Activated CD4-positive, alpha-beta memory T cell treated with anti-CD3 and anti-CD28 coated beads for 36 hours (primary cell): ENCODE data around the gene TPST2. TPM values are rescaled to one million over a fixed set of nuclear protein-coding genes. Genes with fewer than 3 reads are reported as not detected.

Experiments used
- CTCF ChIA-PET: fragments of 350-600 bp; sonication (Branson Sonifier 250); formaldehyde crosslinking; loops from one replicate; lab custom pipeline; 2021; ENCODE audit warnings: antibody characterized with exemption, inconsistent platforms; lab: Charles Lee
- POLR2A ChIA-PET: fragments of 350-600 bp; sonication (Branson Sonifier 250); formaldehyde crosslinking; loops from one replicate; lab custom pipeline; 2021; ENCODE audit warnings: antibody characterized with exemption; lab: Charles Lee
- DNase-seq: peaks from one replicate; pipeline ENCODE4 v3.0.0-alpha.2; 2020
- H3K27ac Mint-ChIP-seq: one replicate; pipeline ENCODE4 v1.8.0; 2021; ENCODE audit warnings: mixed read lengths
- H3K27me3 Mint-ChIP-seq: one replicate; pipeline ENCODE4 v1.8.0; 2021; ENCODE audit warnings: mixed read lengths
- H3K36me3 Mint-ChIP-seq: one replicate; pipeline ENCODE4 v1.8.0; 2021; ENCODE audit warnings: mixed read lengths
- H3K4me1 Mint-ChIP-seq: one replicate; pipeline ENCODE4 v1.8.0; 2021; ENCODE audit warnings: low read depth, mixed read lengths
- H3K4me3 Mint-ChIP-seq: one replicate; pipeline ENCODE4 v1.8.0; 2021; ENCODE audit warnings: mild to moderate bottlenecking, mixed read lengths
- H3K9me3 Mint-ChIP-seq: one replicate; pipeline ENCODE4 v1.8.0; 2021; ENCODE audit warnings: mixed read lengths
- intact Hi-C: fragments of 100-400 bp; cut with micrococcal nuclease; formaldehyde crosslinking; loops from one replicate; pipeline ENCODE4 v1.15.1; 2023
- total RNA-seq, 2 experiments: library from RNA; stranded (reverse); gene quantifications; one replicate each; pipeline ENCODE4 v1.2.3, GENCODE V29; 2021

TPST2 gene
- total RNA-seq, 2 experiments from 2014 or later: 27.9 to 31.2 TPM

DNA sequence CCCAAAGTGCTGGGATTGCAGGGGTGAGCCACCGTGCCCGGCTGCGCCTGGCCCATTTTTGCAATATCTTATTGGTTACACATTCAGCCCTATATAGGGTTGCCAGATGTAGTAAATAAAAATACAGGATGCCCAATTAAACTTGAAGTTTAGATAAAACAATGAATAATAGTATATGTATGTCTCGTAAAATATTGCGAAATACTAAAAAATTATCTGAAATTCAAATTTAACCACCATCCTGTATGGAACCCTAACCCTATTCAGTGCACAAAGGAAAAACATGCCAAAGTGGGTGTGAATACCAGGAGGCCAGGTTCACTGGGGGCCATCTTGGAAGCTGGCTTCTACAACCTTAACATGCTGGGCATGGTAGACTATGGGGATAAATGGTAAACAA, 72.5 kb downstream of the TPST2 start:
- Mint-ChIP-seq H3K27ac (no peak overlapping the region), H3K4me3 (no peak overlapping the region), H3K4me1 (peaks cover 18% of the 10 kb centered on the region), H3K27me3 (no peaks in the 10 kb centered on the region), H3K9me3 (no peaks in the 10 kb centered on the region), H3K36me3 (no peaks in the 10 kb centered on the region)
- ChIA-PET CTCF (interaction anchor here (0.8 kb wide), 1 partner anchor 14 kb away, joined by 3 read pairs; no protein-coding TSS in a partner anchor), POLR2A (no interaction called here)
- intact Hi-C loops: no loop called here
- no peak for DNase-seq

DNA sequence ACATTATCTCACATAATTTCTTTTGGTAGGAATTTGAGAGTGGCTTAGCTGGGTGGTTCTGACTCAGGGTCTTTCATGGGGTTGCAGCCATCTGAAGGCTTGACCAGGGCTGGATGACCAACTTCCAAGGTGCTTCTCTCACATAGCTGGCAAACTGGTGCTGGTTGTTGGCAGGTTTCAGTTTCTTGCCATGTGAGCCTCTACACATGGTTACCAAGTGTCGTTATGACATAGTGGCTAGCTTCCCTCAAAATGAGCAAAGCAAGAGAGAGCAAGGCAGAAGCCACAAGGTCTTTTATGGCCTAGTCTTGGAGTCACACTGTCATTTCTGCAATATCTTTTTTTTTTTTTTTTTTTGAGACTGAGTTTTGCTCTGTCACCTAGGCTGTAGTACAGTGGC, 73.4 kb downstream of the TPST2 start:
- POLR2A ChIA-PET: interaction anchor here (0.6 kb wide), 1 partner anchor 108 kb away, joined by 3 read pairs; no protein-coding TSS in a partner anchor
- intact Hi-C loops: no loop called here

DNA sequence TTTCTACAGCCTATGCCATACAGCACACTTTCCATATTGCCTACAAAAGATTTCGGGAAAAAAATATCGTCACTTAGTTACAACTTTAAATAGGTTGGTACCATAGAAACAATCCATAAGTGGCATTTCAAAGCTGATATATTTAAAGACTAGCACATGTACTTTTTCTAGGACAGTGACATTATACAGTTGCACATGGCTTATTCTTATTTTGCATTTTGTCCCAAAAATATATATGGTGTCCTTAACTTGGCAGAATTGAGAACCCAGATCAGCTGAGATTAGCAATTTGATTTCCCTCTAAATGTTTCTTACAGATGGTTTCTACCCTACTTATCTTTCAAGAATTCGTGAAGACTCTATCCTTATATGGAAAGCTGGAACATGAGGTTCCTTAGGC, 74.0 kb downstream of the TPST2 start:
- POLR2A ChIA-PET: interaction anchor here (0.6 kb wide), 1 partner anchor 109 kb away, joined by 3 read pairs; no protein-coding TSS in a partner anchor
- CTCF ChIA-PET: interaction anchor here (0.5 to 1.3 kb wide), 2 partner anchors 54 to 121 kb away, joined by 3 read pairs; no protein-coding TSS in a partner anchor
- H3K9me3 Mint-ChIP-seq: no peaks in the 10 kb centered on the region
- DNase-seq: no peak
- H3K27ac Mint-ChIP-seq: no peak overlapping the region
- intact Hi-C loops: no loop called here
- H3K4me3 Mint-ChIP-seq: no peak overlapping the region
- peaks cover 31% of the 10 kb centered on the region for H3K4me1 Mint-ChIP-seq
- no peaks in the 10 kb centered on the region for H3K27me3 Mint-ChIP-seq
- H3K36me3 Mint-ChIP-seq: no peaks in the 10 kb centered on the region

More for the DNA sequence above, 73.4 kb downstream of the TPST2 start:
- CTCF ChIA-PET: interaction anchor here (0.5 kb wide), 1 partner anchor 121 kb away, joined by 3 read pairs; no protein-coding TSS in a partner anchor
- H3K4me1 Mint-ChIP-seq: peaks cover 25% of the 10 kb centered on the region
- no peaks in the 10 kb centered on the region for H3K27me3 Mint-ChIP-seq
- H3K9me3 Mint-ChIP-seq: no peaks in the 10 kb centered on the region
- no peaks in the 10 kb centered on the region for H3K36me3 Mint-ChIP-seq
- H3K4me3 Mint-ChIP-seq: no peak overlapping the region
- H3K27ac Mint-ChIP-seq: no peak overlapping the region
- no peak for DNase-seq

DNA sequence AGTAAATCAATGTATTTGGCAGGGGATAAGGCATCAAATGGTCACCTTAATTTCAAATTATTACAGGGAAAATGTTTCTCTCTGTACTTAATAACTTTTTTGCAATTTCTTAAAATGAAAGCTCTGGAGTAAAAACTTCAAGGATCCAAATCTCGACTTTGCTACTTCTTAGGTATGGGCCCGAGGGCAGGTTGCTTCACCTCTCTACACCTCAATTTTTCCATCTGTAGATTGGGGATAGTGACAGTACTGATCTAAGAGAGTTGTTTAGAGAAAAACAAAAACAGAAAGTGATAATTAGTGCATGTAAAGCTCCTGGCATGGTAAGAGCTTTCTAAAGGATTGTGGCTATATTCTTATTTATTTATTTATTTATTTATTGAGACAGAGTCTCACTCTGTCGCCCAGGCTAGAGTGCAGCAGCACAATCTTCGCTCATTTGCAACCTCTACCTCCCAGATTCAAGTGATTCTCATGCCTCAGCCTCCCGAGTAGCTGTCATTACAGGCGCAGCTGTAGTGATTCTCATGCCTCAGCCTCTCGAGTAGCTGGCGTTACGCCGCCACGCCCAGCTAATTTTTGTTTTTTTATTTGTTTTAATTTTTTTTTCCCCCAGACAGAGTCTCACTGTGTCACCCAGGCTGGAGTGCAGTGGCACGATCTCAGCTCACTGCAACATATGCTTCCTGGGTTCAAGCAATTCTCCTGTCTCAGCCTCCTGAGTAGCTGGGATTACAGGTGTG, 75.3 kb downstream of the TPST2 start:
- H3K27me3 Mint-ChIP-seq: no peaks in the 10 kb centered on the region
- intact Hi-C loops: no loop called here
- H3K9me3 Mint-ChIP-seq: no peaks in the 10 kb centered on the region
- H3K4me1 Mint-ChIP-seq: peaks cover 37% of the 10 kb centered on the region
- H3K36me3 Mint-ChIP-seq: peaks cover 4% of the 10 kb centered on the region
- no peak overlapping the region for H3K27ac Mint-ChIP-seq
- no peak for DNase-seq
- H3K4me3 Mint-ChIP-seq: no peak overlapping the region
- POLR2A ChIA-PET: no interaction called here
- CTCF ChIA-PET: interaction anchor here (1.3 to 1.4 kb wide), 2 partner anchors 12 to 53 kb away, joined by 3 to 5 read pairs; no protein-coding TSS in a partner anchor

GRCh38 chr22:26513838-26514237, 76.1 kb downstream of the TPST2 start:
- intact Hi-C loops: no loop called here
- no peak for DNase-seq
- H3K4me1 Mint-ChIP-seq: peaks cover 37% of the 10 kb centered on the region
- H3K36me3 Mint-ChIP-seq: peaks cover 10% of the 10 kb centered on the region
- no peaks in the 10 kb centered on the region for H3K27me3 Mint-ChIP-seq
- H3K4me3 Mint-ChIP-seq: peak overlapping the region; percentile 98
- H3K9me3 Mint-ChIP-seq: no peaks in the 10 kb centered on the region
- POLR2A ChIA-PET: no interaction called here
- H3K27ac Mint-ChIP-seq: no peak overlapping the region
- CTCF ChIA-PET: interaction anchor here (1.2 to 1.5 kb wide), 3 partner anchors 11 to 35 kb away, joined by 3 to 5 read pairs (median 5); partner anchors contain the start of genes HPS4 and SRRD

GRCh38 chr22:26512149-26512793, 77.7 kb downstream of the TPST2 start, which contains the start of gene TFIP11:
TSS of gene TFIP11 (minus strand) at chr22:26512473. CDS start at chr22:26510272, 2,201 bp downstream.
- intact Hi-C loops: loop anchor here (1.0 kb wide), 2 partner anchors 29 to 81 kb away; partner anchors contain the start of genes HPS4 and SRRD
- Mint-ChIP-seq H3K27ac (peak within 1 kb of the TSS; percentile 88), H3K9me3 (no peaks in the 10 kb centered on the region), H3K4me3 (peak within 1 kb of the TSS; percentile 98), H3K4me1 (peaks cover 37% of the 10 kb centered on the region), H3K27me3 (no peaks in the 10 kb centered on the region), H3K36me3 (peaks cover 10% of the 10 kb centered on the region)
- DNase-seq: peak; percentile 95
- POLR2A ChIA-PET: interaction anchor here (0.6 to 1.1 kb wide), 3 partner anchors 21 to 135 kb away, joined by 3 to 4 read pairs (median 4); partner anchors contain the start of genes HPS4 and SRRD
- CTCF ChIA-PET: interaction anchor here (0.7 to 2.0 kb wide), 10 partner anchors 9 to 167 kb away, joined by 3 to 10 read pairs (median 4); partner anchors contain the start of genes HPS4 and SRRD

DNA sequence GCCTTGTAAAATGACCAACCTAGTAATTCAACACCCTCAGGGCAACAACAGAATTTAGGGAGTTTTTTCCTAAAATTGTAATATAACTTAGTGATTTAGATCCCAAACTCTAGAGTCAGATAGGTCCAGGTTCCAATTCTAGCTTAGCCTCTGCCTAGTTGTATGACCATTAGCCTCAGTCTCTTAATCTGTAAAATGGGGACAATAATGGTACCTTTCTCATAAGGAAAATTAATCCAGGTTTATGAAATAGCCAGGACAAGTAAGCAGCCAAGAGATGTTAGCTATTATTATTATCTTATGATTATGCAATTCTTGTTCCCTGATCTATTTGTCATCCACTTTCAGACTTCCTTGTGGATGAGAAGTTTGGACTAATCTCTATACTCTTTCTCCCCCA, 81.8 kb downstream of the TPST2 start:
- H3K4me3 Mint-ChIP-seq: no peak overlapping the region
- ChIA-PET CTCF (no interaction called here), POLR2A (no interaction called here)
- H3K9me3 Mint-ChIP-seq: no peaks in the 10 kb centered on the region
- peaks cover 37% of the 10 kb centered on the region for H3K4me1 Mint-ChIP-seq
- no peaks in the 10 kb centered on the region for H3K27me3 Mint-ChIP-seq
- intact Hi-C loops: no loop called here
- no peak overlapping the region for H3K27ac Mint-ChIP-seq
- peaks cover 37% of the 10 kb centered on the region for H3K36me3 Mint-ChIP-seq
- no peak for DNase-seq

DNA sequence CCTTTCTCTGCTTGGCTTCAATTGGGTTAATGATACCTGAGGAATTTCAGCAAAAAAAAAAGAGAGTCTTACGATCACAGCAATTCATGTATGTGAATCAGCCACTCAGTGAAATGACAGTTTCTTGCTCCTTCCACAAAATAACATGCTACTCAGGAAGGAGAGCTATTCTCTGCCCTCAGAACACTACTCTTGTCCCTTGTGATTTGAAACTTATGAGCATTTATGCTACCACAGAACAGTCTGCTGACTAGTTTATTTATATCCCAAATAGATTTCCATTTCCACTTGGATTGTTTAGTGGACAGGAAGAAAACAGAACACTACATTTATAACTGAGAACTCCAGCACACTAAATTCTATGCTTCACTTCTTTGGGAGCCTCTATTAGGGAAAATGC, 86.2 kb downstream of the TPST2 start:
- peaks cover 55% of the 10 kb centered on the region for H3K36me3 Mint-ChIP-seq
- H3K4me3 Mint-ChIP-seq: no peak overlapping the region
- intact Hi-C loops: loop anchor here (5.0 kb wide), 2 partner anchors 89 to 169 kb away; partner anchors contain the start of gene TPST2
- peak overlapping the region; percentile 87 for H3K27ac Mint-ChIP-seq
- peaks cover 20% of the 10 kb centered on the region for H3K4me1 Mint-ChIP-seq
- DNase-seq: no peak
- H3K9me3 Mint-ChIP-seq: no peaks in the 10 kb centered on the region
- no peaks in the 10 kb centered on the region for H3K27me3 Mint-ChIP-seq
- POLR2A ChIA-PET: interaction anchor here (0.8 to 1.2 kb wide), 3 partner anchors 20 to 169 kb away, joined by 3 to 5 read pairs (median 3); partner anchors contain the start of genes HPS4 and SRRD
- CTCF ChIA-PET: interaction anchor here (0.7 to 6.3 kb wide), 15 partner anchors 9 to 167 kb away, joined by 3 to 46 read pairs (median 5); partner anchors contain the start of genes HPS4, SRRD and TFIP11

- POLR2A ChIA-PET: interaction anchor here (1.0 to 1.2 kb wide), 2 partner anchors 20 to 169 kb away, joined by 3 to 5 read pairs; partner anchors contain the start of genes HPS4 and SRRD
- peak; percentile 75 for DNase-seq
- CTCF ChIA-PET: interaction anchor here (0.7 to 6.3 kb wide), 23 partner anchors 8 to 170 kb away, joined by 3 to 46 read pairs (median 4); partner anchors contain the start of genes HPS4, SRRD and TFIP11
- Mint-ChIP-seq H3K27me3 (no peaks in the 10 kb centered on the region), H3K9me3 (no peaks in the 10 kb centered on the region), H3K27ac (peak overlapping the region; percentile 87), H3K4me3 (no peak overlapping the region), H3K4me1 (peaks cover 20% of the 10 kb centered on the region), H3K36me3 (peaks cover 58% of the 10 kb centered on the region)
- intact Hi-C loops: loop anchor here (5.0 kb wide), 2 partner anchors 89 to 169 kb away; partner anchors contain the start of gene TPST2
These were observed 87.0 kb downstream of the TPST2 start for GRCh38 chr22:26502688-26503561.

GRCh38 chr22:26501996-26502395, 87.9 kb downstream of the TPST2 start:
- no peak for DNase-seq
- Mint-ChIP-seq H3K36me3 (peaks cover 59% of the 10 kb centered on the region), H3K4me3 (no peak overlapping the region), H3K9me3 (no peaks in the 10 kb centered on the region), H3K27ac (peak overlapping the region; percentile 21), H3K27me3 (no peaks in the 10 kb centered on the region), H3K4me1 (peaks cover 20% of the 10 kb centered on the region)
- CTCF ChIA-PET: interaction anchor here (1.1 to 6.3 kb wide), 11 partner anchors 10 to 171 kb away, joined by 3 to 46 read pairs (median 5); partner anchors contain the start of genes HPS4, SRRD and TFIP11
- intact Hi-C loops: loop anchor here (5.0 kb wide), 2 partner anchors 90 to 170 kb away; partner anchors contain the start of gene TPST2
- POLR2A ChIA-PET: no interaction called here
